GM21619 (cell line): ENCODE measurements around the gene HAPLN2.
"Not testable (repeated sequence)": the region's sequence is repeated elsewhere in the genome, so short reads cannot be mapped to it uniquely, and the experiment has no call there.

Source experiments
- ATAC-seq: cut with Tn5 transposase; IDR thresholded peaks from one replicate; pipeline ENCODE4 v1.9.1; 2021; ENCODE audit not compliant: unreplicated experiment

The HAPLN2 gene

DNA sequence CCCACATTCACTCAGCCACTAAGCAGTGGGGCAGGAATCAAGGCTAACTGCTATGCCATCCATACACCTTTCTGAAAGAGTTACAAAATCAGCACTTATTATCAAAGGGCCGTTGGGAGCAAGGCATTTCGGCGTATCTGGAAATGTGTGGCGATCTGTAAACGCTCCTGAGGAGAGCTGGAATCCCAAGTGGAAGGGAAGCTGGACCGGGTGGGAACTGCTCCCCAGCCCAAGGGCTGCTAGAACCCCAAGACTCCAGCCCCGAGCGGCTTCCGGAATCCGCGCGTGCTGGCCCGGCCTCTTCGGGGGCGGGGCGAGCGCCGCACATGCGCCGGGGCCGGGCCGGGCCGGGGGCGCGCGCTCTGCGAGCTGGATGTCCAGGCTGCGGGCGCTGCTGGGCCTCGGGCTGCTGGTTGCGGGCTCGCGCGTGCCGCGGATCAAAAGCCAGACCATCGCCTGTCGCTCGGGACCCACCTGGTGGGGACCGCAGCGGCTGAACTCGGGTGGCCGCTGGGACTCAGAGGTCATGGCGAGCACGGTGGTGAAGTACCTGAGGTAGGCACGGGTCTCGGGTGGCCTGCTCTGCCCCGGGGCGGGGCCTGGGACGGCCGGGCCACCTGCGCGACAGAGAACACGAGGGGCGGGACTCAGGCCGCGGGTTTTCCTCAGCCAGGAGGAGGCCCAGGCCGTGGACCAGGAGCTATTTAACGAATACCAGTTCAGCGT, 27.6 kb upstream of the HAPLN2 start, which contains the start of gene NAXE:
Gene NAXE (plus strand): TSS at position 345 of the 726 bp plus-strand sequence. CDS start 29 bp downstream, at position 374.
- peak; percentile 82 for ATAC-seq

DNA sequence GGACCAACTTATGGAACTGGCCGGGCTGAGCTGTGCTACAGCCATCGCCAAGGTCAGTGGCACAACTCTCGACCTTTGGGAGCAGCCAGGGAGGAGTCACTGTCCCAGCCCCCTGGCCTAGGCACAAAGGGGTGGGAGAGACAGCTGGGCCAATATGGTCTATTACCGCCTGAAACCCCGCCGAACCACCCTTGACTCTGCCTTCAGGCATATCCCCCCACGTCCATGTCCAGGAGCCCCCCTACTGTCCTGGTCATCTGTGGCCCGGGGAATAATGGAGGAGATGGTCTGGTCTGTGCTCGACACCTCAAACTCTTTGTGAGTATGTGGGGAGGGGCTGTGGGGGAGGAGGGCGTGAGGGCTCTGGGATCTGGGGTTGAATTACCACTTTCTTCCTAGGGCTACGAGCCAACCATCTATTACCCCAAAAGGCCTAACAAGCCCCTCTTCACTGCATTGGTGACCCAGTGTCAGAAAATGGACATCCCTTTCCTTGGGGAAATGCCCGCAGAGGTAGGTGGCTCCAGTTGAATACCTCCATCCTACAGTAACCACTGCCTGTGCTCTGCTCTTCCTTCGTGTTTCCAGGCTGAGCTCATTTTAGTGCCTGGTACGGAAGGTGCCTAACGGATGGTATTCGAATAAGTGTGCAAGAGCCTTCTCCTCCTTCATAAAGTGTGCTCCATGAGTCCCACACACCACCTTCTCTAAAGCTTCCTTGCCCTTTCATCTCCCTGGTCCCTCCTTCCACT, 26.9 kb upstream of the HAPLN2 start:
- ATAC-seq, result no peak

DNA sequence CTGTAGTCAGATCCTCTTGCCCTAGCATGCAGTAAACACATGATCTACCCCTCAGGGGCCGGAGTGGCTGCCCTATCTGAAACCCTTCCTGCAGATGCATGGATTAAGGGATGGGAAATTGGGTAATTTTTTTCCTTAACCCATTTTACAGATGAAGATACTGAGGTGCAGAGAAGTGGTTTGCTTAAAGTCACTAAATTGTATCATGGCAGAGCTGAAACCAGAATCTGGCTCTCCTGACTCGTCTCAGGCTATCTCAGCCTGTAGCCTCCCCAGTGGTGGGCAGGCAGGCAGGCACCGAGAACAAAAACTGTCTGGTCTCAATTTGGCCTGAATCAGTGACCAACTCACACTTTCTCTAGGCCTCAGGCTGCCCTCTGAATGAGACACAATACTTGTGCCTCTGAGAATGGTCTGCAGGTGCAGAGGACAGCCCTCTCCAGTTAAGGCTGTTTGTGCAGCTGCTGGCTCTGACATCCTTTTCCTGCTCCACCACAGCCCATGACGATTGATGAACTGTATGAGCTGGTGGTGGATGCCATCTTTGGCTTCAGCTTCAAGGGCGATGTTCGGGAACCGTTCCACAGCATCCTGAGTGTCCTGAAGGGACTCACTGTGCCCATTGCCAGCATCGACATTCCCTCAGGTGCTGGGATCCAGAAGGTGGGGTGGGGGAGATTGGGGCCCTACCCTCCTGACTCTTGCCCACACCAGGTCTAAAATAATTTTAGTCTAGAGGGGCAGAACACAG, 26.1 kb upstream of the HAPLN2 start:
- no peak for ATAC-seq

DNA sequence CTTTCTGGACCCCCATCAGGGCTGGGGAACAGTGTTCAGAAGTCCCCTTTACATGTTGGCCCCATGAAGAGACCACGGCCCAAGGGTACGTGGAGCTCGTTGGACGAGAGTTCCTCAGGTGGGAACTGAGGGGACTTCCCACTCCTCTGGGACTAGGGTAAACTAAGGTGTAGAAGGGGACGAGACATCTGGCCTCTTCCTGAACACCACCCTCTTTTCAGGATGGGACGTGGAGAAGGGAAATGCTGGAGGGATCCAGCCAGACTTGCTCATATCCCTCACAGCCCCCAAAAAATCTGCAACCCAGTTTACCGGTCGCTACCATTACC, 25.6 kb upstream of the HAPLN2 start:
- no peak for ATAC-seq

- no peak for ATAC-seq
Measured at GRCh38 chr1:156594190-156594589, 25.0 kb upstream of the HAPLN2 start.

DNA sequence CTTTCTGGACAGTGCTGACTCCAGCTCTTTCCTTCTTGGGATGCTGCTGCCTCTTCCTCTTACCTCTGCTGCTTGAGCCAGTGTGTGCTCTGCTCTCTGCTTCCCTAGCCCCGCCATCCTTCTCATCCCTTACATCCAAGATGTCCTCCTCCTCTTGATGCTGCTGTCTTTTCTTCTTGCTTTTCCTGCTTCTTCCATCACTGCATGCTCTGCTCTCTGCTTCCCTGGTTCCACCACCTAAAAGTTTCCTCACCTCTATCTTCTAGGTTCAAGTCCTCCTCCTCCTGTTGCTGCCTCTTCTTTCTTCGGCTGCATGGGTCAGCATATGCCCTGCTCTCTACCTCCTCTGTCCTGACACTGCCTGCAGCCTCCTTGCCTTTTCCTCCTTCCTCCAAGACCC, 24.2 kb upstream of the HAPLN2 start:
- ATAC-seq, result no peak

- no peak for ATAC-seq
Measured at GRCh38 chr1:156596426-156596825, 22.8 kb upstream of the HAPLN2 start.

GRCh38 chr1:156598125-156598524, 21.1 kb upstream of the HAPLN2 start:
- ATAC-seq, result no peak

DNA sequence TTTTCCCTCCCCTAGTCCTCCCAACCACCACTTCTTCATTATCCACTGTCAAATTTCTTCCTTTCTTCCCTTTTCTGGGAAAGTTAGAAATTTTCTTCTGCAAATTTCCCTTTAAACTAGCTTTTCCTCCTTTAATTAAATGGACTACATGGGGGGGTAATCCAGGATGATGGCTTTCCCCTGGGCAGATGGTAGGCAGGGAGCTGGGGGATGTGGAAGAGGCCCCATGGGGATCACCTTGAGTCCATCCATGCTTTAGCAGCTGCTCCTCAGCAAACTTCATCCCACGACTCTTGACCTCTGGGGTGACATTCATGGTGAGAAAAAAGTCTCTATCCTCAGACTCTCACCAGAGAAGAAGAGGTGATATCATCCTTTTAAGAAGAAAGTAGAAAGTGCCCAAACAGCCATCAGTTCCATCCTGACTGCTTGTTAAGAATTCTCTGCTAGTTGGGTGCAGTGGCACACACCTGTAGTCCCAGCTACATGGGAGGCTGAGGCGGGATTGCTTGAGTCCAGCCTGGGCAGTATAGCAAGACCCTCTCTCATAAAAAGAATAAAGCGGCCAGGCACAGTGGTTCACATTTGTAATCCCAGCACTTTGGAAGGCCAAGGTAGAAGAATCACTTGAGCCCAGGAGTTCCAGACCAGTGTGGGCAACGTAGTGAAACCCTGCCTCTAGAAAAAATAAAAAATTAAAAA, 20.3 kb upstream of the HAPLN2 start:
- ATAC-seq, result no peak

- ATAC-seq, result no peak
Measured at GRCh38 chr1:156599811-156600210, 19.4 kb upstream of the HAPLN2 start.

DNA sequence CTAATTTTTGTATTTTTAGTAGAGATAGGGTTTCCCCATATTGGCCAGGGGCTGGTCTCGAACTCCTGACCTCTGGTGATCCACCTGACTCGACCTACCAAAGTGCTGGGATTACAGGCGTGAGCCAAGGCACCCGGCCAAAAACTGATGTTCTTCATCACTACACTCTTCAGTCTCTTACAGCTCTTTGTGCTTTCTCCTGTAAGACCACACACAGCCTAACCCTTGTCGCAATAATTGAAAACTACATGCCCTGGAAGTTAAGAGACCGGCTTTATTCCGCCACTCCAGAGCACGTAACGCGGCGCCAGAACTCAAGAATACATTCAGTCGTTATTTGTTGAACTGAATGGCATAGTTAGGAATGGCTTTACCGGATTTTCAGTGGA, 18.5 kb upstream of the HAPLN2 start:
- ATAC-seq, result no peak

DNA sequence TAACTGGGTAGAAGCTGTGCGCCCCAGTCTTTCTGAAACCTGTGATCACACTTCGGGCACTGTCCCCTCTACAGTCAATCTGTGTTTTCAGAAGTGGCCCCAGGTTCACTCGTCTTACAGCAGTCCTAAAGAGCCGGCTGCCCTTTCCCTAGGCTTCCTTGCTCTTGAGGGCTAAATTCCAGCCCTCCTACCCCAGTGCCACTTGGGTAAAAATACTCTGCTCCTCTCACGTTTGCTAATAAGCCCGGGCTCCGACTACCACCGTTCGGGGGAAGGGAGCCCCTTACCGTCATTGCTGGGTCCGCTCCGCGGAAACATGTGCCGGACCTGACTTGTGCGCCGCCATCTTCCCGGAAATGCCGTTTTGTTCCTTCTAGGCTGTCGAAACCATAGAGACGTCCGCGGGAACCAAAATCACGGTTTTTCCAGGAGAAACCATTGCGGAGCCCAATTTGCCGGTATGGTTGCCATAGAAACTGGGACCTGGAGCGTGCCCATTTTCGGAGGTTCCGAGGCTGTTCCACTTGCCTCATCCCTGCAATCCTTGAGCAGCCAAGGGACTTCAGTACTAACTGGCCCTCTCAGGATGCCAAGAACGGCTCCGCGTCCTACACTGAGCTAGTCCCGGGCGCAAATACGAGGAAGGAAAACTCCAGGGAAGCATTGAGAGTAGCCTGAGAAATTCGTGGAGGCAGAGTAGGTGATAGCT, 17.9 kb upstream of the HAPLN2 start, which contains the start of gene GPATCH4:
Gene GPATCH4 (minus strand): TSS at position 358 of the 709 bp plus-strand sequence.
- peak; percentile 59 for ATAC-seq

DNA sequence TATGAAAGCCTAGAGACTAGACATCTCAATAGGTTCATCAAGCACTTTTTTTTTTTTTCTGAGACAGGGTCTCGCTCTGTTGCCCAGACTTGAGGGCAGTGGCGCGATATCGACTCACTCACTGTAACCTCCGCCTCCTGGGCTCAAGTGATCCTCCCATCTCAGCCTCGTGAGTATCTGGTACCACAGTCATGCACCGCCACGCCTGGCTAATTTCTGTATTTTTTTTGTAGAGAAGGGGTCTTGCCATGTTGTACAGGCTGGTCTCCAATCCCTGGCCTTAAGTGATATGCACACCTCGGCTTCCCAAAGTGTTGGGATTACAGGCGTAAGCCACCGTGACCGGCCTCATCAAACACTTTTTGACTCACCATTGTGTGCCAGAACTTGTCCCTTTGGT, 17.3 kb upstream of the HAPLN2 start:
- peak; percentile 25 for ATAC-seq

GRCh38 chr1:156602557-156602993, 16.6 kb upstream of the HAPLN2 start:
- ATAC-seq, result no peak

- not testable (repeated sequence) for ATAC-seq
Measured at GRCh38 chr1:156607344-156607743, 11.9 kb upstream of the HAPLN2 start.

- ATAC-seq, result peak; percentile 83
Measured at GRCh38 chr1:156608036-156608674, 11.1 kb upstream of the HAPLN2 start.

- no peak for ATAC-seq
Measured at GRCh38 chr1:156608981-156609380, 10.2 kb upstream of the HAPLN2 start.

- ATAC-seq, result not testable (repeated sequence)
Measured at GRCh38 chr1:156610072-156610471, 9.1 kb upstream of the HAPLN2 start.

DNA sequence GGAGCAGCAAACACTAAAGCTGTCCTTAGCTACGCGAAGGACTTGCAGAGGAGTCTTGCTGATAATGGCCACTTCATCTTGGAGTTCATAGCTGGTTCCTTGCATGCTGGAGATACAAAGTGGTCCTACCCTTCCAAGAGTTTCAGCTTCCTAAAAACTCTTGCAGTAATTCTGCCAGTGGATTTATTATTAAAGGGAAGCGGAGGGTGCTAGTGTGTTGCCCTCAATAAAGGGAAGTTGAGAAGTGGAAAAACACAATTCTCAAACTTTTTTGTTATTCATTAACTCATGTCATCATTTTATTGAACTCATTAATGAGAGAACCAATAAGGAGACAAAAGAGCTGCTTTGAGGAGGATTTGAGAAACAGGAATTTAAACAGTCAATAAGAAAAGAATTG, 6.5 kb upstream of the HAPLN2 start:
- no peak for ATAC-seq

DNA sequence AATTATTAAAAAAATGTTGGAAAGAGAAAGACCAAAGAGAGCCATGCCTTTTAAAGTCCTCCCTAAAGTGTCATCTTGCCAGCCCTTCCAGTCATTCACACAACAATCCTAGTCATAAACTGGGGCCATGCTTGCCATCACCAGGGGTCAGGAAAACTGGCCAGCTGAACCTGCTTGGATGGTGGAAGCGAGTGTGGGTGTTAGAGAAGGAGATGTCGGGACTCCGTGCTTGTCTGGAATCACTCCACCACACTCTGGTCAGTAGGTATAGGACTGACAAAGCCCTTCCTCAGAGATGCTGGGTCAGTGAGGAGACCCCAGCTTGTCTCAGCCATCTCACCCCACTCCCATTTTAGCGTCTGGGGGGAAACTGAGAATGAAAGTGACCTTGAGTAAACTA, 3.3 kb upstream of the HAPLN2 start:
- ATAC-seq, result no peak
